ENCODE data around the gene ZNF689. TPM values are rescaled to one million over a fixed set of nuclear protein-coding genes. Genes with fewer than 3 reads are reported as not detected.

The ZNF689 gene
- total and polyA plus RNA-seq, 4 donors = 3.0 to 9.5 (median 4.7) TPM

- Histone ChIP-seq H3K36me3 (ENCODE audit: control insufficient read depth in 4 of 4, insufficient read depth in 4 of 4, low read length in 4 of 4) (peaks cover 11 to 24% (median 17%) of the 10 kb centered on the region in 4 donors), H3K9me3 (ENCODE audit: control insufficient read depth in 4 of 4, insufficient read depth in 3 of 4, low read length in 3 of 4) (no peaks in the 10 kb centered on the region), H3K27me3 (ENCODE audit: control insufficient read depth in 3 of 3, insufficient read depth in 3 of 3, low read length in 2 of 3) (no peaks in the 10 kb centered on the region), H3K4me1 (ENCODE audit: control insufficient read depth in 5 of 5, insufficient read depth in 5 of 5, low read length in 5 of 5) (peaks cover 0 to 12% (median 2%) of the 10 kb centered on the region in 5 donors), H3K27ac (ENCODE audit: low read depth in 1 of 2, low read length in 1 of 2) (no peak overlapping the region), H3K4me3 (no peak overlapping the region), H3K9ac (ENCODE audit: insufficient read depth in 1 of 2, low read length in 2 of 2) (no peak overlapping the region)
- WGBS, 2 donors = 95 to 98% methylated on average over 3 of the region's 3 CpGs
- DNase-seq = no peak
- TF ChIP-seq, protein P1, sequence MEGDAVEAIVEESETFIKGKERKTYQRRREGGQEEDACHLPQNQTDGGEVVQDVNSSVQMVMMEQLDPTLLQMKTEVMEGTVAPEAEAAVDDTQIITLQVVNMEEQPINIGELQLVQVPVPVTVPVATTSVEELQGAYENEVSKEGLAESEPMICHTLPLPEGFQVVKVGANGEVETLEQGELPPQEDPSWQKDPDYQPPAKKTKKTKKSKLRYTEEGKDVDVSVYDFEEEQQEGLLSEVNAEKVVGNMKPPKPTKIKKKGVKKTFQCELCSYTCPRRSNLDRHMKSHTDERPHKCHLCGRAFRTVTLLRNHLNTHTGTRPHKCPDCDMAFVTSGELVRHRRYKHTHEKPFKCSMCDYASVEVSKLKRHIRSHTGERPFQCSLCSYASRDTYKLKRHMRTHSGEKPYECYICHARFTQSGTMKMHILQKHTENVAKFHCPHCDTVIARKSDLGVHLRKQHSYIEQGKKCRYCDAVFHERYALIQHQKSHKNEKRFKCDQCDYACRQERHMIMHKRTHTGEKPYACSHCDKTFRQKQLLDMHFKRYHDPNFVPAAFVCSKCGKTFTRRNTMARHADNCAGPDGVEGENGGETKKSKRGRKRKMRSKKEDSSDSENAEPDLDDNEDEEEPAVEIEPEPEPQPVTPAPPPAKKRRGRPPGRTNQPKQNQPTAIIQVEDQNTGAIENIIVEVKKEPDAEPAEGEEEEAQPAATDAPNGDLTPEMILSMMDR (IDR thresholded peaks at IDR 0.05; ENCODE audit: control extremely low read depth, extremely low read depth) = no peak
- no peak for ATAC-seq (ENCODE audit: insufficient read depth, low FRiP score)
Observed at GRCh38 chr16:30606004-30606403, 4.2 kb downstream of the ZNF689 start.

DNA sequence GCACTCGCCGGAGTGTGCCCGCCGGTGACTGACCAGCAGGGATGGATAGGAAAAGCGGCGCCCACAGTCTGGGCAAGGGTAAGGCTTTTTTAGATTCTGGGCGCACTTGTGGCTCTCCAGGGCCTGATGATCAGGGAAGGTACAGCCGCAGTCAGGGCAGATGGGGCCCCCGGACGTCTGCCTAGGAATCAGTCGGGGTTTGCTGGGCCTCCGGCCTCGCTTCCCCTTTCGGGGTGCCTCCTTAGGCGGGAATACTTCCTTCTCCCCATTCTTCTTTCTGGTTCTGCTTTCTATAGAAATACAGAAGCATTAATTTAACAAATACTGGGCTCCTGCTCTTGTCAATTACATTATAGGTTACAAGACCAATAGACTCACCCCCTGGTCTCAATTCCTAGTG lies 5.0 kb downstream of the ZNF689 start:
- H3K36me3 ChIP-seq (ENCODE audit: control insufficient read depth in 4 of 4, insufficient read depth in 4 of 4, low read length in 4 of 4) = peaks cover 11 to 24% (median 17%) of the 10 kb centered on the region in 4 donors
- H3K4me3 ChIP-seq = no peak overlapping the region
- TF ChIP-seq, protein P1 (IDR thresholded peaks at IDR 0.05; ENCODE audit: control extremely low read depth, extremely low read depth) = no peak
- H3K4me1 ChIP-seq (ENCODE audit: control insufficient read depth in 5 of 5, insufficient read depth in 5 of 5, low read length in 5 of 5) = peaks cover 0 to 9% (median 2%) of the 10 kb centered on the region in 5 donors
- no peaks in the 10 kb centered on the region for H3K9me3 ChIP-seq (ENCODE audit: control insufficient read depth in 4 of 4, insufficient read depth in 3 of 4, low read length in 3 of 4)
- ATAC-seq (ENCODE audit: insufficient read depth, low FRiP score) (no peak), DNase-seq (no peak)
- no peak overlapping the region for H3K27ac ChIP-seq (ENCODE audit: low read depth in 1 of 2, low read length in 1 of 2)
- H3K27me3 ChIP-seq (ENCODE audit: control insufficient read depth in 3 of 3, insufficient read depth in 3 of 3, low read length in 2 of 3) = no peaks in the 10 kb centered on the region
- 61 to 76% methylated on average over 14 to 15 of the region's 15 CpGs for WGBS, 2 donors
- no peak overlapping the region for H3K9ac ChIP-seq (ENCODE audit: insufficient read depth in 1 of 2, low read length in 2 of 2)

DNA sequence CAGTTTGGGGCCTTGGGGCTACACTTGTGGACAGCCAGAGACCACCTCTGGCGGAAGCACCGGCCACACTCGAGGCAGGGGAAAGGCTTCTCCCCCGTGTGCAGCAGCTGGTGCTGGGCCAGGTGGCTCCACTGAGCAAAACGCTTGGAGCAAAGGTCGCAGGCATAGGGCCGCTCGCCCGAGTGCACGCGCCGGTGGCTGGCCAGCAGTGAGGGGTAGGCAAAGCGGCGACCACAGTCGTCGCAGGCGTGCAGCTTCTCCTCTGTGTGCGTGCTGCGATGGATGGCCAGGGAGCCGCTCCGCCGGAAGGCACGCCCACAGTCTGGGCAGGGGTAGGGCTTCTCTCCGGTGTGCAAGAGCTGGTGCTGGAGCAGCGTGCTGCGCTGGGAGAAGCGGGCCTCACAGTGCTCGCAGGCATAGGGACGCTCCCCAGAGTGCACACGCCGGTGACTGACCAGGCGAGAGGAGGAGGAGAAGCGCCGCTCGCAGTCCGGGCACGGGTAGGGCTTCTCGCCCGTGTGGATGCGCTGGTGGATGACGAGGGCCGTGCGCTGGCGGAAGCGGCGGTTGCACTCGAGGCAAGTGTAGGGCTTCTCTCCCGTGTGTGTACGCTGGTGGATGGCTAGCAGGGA lies 5.8 kb downstream of the ZNF689 start:
- Histone ChIP-seq H3K4me3 (no peak overlapping the region), H3K27ac (ENCODE audit: low read depth in 1 of 2, low read length in 1 of 2) (no peak overlapping the region), H3K4me1 (ENCODE audit: control insufficient read depth in 5 of 5, insufficient read depth in 5 of 5, low read length in 5 of 5) (peaks cover 0 to 9% (median 2%) of the 10 kb centered on the region in 5 donors), H3K9ac (ENCODE audit: insufficient read depth in 1 of 2, low read length in 2 of 2) (no peak overlapping the region), H3K27me3 (ENCODE audit: control insufficient read depth in 3 of 3, insufficient read depth in 3 of 3, low read length in 2 of 3) (no peaks in the 10 kb centered on the region), H3K36me3 (ENCODE audit: control insufficient read depth in 4 of 4, insufficient read depth in 4 of 4, low read length in 4 of 4) (peaks cover 11 to 19% (median 17%) of the 10 kb centered on the region in 4 donors), H3K9me3 (ENCODE audit: control insufficient read depth in 4 of 4, insufficient read depth in 3 of 4, low read length in 3 of 4) (no peaks in the 10 kb centered on the region)
- TF ChIP-seq, protein P1 (IDR thresholded peaks at IDR 0.05; ENCODE audit: control extremely low read depth, extremely low read depth) = no peak
- ATAC-seq (ENCODE audit: insufficient read depth, low FRiP score) (no peak), DNase-seq (no peak)
- 93 to 94% methylated on average over 49 of the region's 49 CpGs for WGBS, 2 donors

- Histone ChIP-seq H3K9me3 (ENCODE audit: control insufficient read depth in 4 of 4, insufficient read depth in 3 of 4, low read length in 3 of 4) (no peaks in the 10 kb centered on the region), H3K27ac (ENCODE audit: low read depth in 1 of 2, low read length in 1 of 2) (no peak overlapping the region), H3K36me3 (ENCODE audit: control insufficient read depth in 4 of 4, insufficient read depth in 4 of 4, low read length in 4 of 4) (peaks cover 11 to 19% (median 17%) of the 10 kb centered on the region in 4 donors), H3K4me1 (ENCODE audit: control insufficient read depth in 5 of 5, insufficient read depth in 5 of 5, low read length in 5 of 5) (peaks cover 0 to 4% (median under 1%) of the 10 kb centered on the region in 5 donors), H3K4me3 (no peak overlapping the region), H3K27me3 (ENCODE audit: control insufficient read depth in 3 of 3, insufficient read depth in 3 of 3, low read length in 2 of 3) (no peaks in the 10 kb centered on the region), H3K9ac (ENCODE audit: insufficient read depth in 1 of 2, low read length in 2 of 2) (no peak overlapping the region)
- WGBS, 2 donors = 87 to 93% methylated on average over 7 of the region's 7 CpGs
- TF ChIP-seq, protein P1 (IDR thresholded peaks at IDR 0.05; ENCODE audit: control extremely low read depth, extremely low read depth) = no peak
- no peak for DNase-seq
- ATAC-seq (ENCODE audit: insufficient read depth, low FRiP score) = no peak
Observed at GRCh38 chr16:30603945-30604315, 6.3 kb downstream of the ZNF689 start.
